PFSK-1 (cell line): ENCODE measurements around the gene SLC16A6. TPM values are rescaled to one million over a fixed set of nuclear protein-coding genes. Genes with fewer than 3 reads are reported as not detected.

ENCODE experiments used
- FOXP2 ChIP-seq: optimal IDR thresholded peaks from 2 replicates; pipeline ENCODE3; 2011; ENCODE audit warnings: borderline replicate concordance, control low read depth, inconsistent platforms; ENCODE audit not compliant: insufficient read depth; ENCODE audit errors: extremely low read length, extremely low read depth
- POLR2AphosphoS5 ChIP-seq: IDR thresholded peaks from 2 replicates; pipeline ENCODE4 v1.6.1; 2012; ENCODE audit warnings: low read depth, mild to moderate bottlenecking, control low read depth, low read length, moderate library complexity
- REST ChIP-seq, 2 experiments: IDR thresholded peaks; 2 replicates each; pipeline versions ENCODE4 v1.6.1 to v1.8.0; 2011 to 2012; ENCODE audit warnings: low read depth in 2 of 2, low read length in 2 of 2, control low read depth in 1 of 2, inconsistent platforms in 1 of 2, mild to moderate bottlenecking in 1 of 2, moderate library complexity in 1 of 2; ENCODE audit not compliant: insufficient read depth in 1 of 2
- SIN3A ChIP-seq: IDR thresholded peaks from 2 replicates; pipeline ENCODE4 v1.6.1; 2012; ENCODE audit warnings: mild to moderate bottlenecking, low read length, moderate library complexity, borderline replicate concordance; ENCODE audit not compliant: insufficient read depth
- TAF1 ChIP-seq: IDR thresholded peaks from 2 replicates; pipeline ENCODE4 v1.6.1; 2012; ENCODE audit warnings: low read length, control low read depth, borderline replicate concordance; ENCODE audit not compliant: insufficient read depth
- polyA plus RNA-seq: library from polyadenylated mRNA; unstranded; fragments of >200 nt; gene quantifications from one replicate; pipeline ENCODE4 v1.2.1, GENCODE V29; 2012; ENCODE audit warnings: low read depth, missing spikeins; ENCODE audit not compliant: insufficient read length

The SLC16A6 gene
- polyA plus RNA-seq = 0.77 TPM

GRCh38 chr17:68290955-68291835 lies at the start of gene SLC16A6, which contains the start of gene ARSG:
SLC16A6 (minus strand) TSS chr17:68291127; CDS start chr17:68278320, 12,807 bp downstream.
ARSG (plus strand) TSS chr17:68291495; CDS start chr17:68307494, 15,999 bp downstream.
- TF ChIP-seq REST (IDR thresholded peaks at IDR 0.05; ENCODE audit: insufficient read depth in 1 of 2, low read depth in 2 of 2, low read length in 2 of 2) (no peak), FOXP2 (no peak), TAF1 (0 out of 2 replicates have a peak, but pooled peaks have one; percentile 35)

GRCh38 chr17:68334393-68334792 lies 43.5 kb upstream of the SLC16A6 start:
- no peak for TF ChIP-seq FOXP2
- TF ChIP-seq POLR2AphosphoS5 = no peak
- TF ChIP-seq TAF1 = no peak
- no peak for TF ChIP-seq SIN3A
- TF ChIP-seq REST (IDR thresholded peaks at IDR 0.05; ENCODE audit: insufficient read depth in 1 of 2, low read depth in 2 of 2, low read length in 2 of 2) = no peak

- TF ChIP-seq TAF1 (no peak), POLR2AphosphoS5 (no peak), SIN3A (no peak), FOXP2 (no peak), REST (IDR thresholded peaks at IDR 0.05; ENCODE audit: insufficient read depth in 1 of 2, low read depth in 2 of 2, low read length in 2 of 2) (no peak)
These were observed 38.4 kb upstream of the SLC16A6 start for GRCh38 chr17:68329331-68329730.

- TF ChIP-seq TAF1 (no peak), FOXP2 (no peak), SIN3A (no peak), REST (IDR thresholded peaks at IDR 0.05; ENCODE audit: insufficient read depth in 1 of 2, low read depth in 2 of 2, low read length in 2 of 2) (no peak), POLR2AphosphoS5 (no peak)
These were observed 37.7 kb upstream of the SLC16A6 start for GRCh38 chr17:68328676-68329075.
